ENCODE results near the gene SPEM1.

- TF ChIP-seq CTCF (IDR thresholded peaks at IDR 0.05; ENCODE audit: insufficient read depth, low read depth, low read length), result no peak
- no peak for TF ChIP-seq EZH2 (IDR thresholded peaks at IDR 0.05; ENCODE audit: insufficient read depth, low read length)
Observed at GRCh38 chr17:7425316-7425715, 5.2 kb downstream of the SPEM1 start, which contains the start of gene SPEM2.

All from astrocyte (in vitro differentiated cells and primary cell).